ENCODE results near the gene KCNJ10.

Gene KCNJ10

GRCh38 chr1:160098852-160099561 lies 29.0 kb upstream of the KCNJ10 start:
- Histone ChIP-seq H3K79me1 (ENCODE audit: low read depth, low read length) (no peaks in the 10 kb centered on the region), H2BK5ac (ENCODE audit: low read length) (no peak overlapping the region), H3K18ac (ENCODE audit: low read length) (peak overlapping the region; percentile 81), H2AFZ (ENCODE audit: low read length) (peak overlapping the region; percentile 94), H2BK12ac (ENCODE audit: low read length) (no peak overlapping the region), H3K36me3 (replicated peaks in 1 of 2; ENCODE audit: control insufficient read depth in 2 of 2, insufficient read depth in 2 of 2, low read length in 2 of 2) (peaks cover 0 to 8% of the 10 kb centered on the region in 2 donors), H3K9ac (ENCODE audit: low read depth, low read length, poor library complexity) (no peak overlapping the region), H3K14ac (ENCODE audit: low read length) (no peak overlapping the region), H3K23ac (ENCODE audit: low read depth, low read length, poor library complexity) (no peak overlapping the region), H4K8ac (ENCODE audit: low read depth, low read length) (no peak overlapping the region), H3K27me3 (ENCODE audit: control insufficient read depth in 3 of 3, insufficient read depth in 3 of 3, low read depth in 1 of 3, low read length in 3 of 3) (no peaks in the 10 kb centered on the region), H2BK15ac (ENCODE audit: low read length) (no peak overlapping the region), H3K9me3 (replicated peaks in 1 of 2; ENCODE audit: control insufficient read depth in 2 of 2, insufficient read depth in 1 of 2, low read depth in 1 of 2, low read length in 2 of 2) (no peaks in the 10 kb centered on the region), H3K27ac (replicated peaks; ENCODE audit: low read length) (no peak overlapping the region), H2AK5ac (ENCODE audit: low read depth, low read length) (no peak overlapping the region), H3K4ac (ENCODE audit: low read length) (no peak overlapping the region), H3K4me3 (ENCODE audit: low read length in 2 of 2) (peak overlapping the region; percentile 53 to 75), H4K91ac (ENCODE audit: low read depth, low read length, poor library complexity) (no peak overlapping the region), H3K4me1 (ENCODE audit: control insufficient read depth in 2 of 2, insufficient read depth in 1 of 2, low read depth in 1 of 2, low read length in 2 of 2) (peaks cover 33 to 55% of the 10 kb centered on the region in 2 donors), H3K4me2 (ENCODE audit: insufficient read depth, low read length, poor library complexity, severe bottlenecking) (peak overlapping the region; percentile 90), H2BK120ac (ENCODE audit: low read depth, low read length) (no peak overlapping the region)
- WGBS, 2 donors (ENCODE audit: extremely low coverage in 2 of 2, insufficient read length in 2 of 2, insufficient replicate concordance in 1 of 2), result no CpG with 5 or more reads among the region's 40 CpGs
- peak; percentile 93 for DNase-seq (ENCODE audit: low spot score)

- H2BK12ac ChIP-seq (ENCODE audit: low read length), result no peak within 1 kb of the TSS
- peak within 1 kb of the TSS; percentile 59 to 84 for H3K4me3 ChIP-seq (ENCODE audit: low read length in 2 of 2)
- WGBS, 2 donors (ENCODE audit: extremely low coverage in 2 of 2, insufficient read length in 2 of 2, insufficient replicate concordance in 1 of 2), result no CpG with 5 or more reads among the region's 64 CpGs
- H3K36me3 ChIP-seq (replicated peaks in 1 of 2; ENCODE audit: control insufficient read depth in 2 of 2, insufficient read depth in 2 of 2, low read length in 2 of 2), result peaks cover 0 to 8% of the 10 kb centered on the region in 2 donors
- H3K27me3 ChIP-seq (ENCODE audit: control insufficient read depth in 3 of 3, insufficient read depth in 3 of 3, low read depth in 1 of 3, low read length in 3 of 3), result no peaks in the 10 kb centered on the region
- peak within 1 kb of the TSS; percentile 12 for H2AK5ac ChIP-seq (ENCODE audit: low read depth, low read length)
- H2BK15ac ChIP-seq (ENCODE audit: low read length), result no peak within 1 kb of the TSS
- peak within 1 kb of the TSS; percentile 62 for H3K23ac ChIP-seq (ENCODE audit: low read depth, low read length, poor library complexity)
- H3K4me1 ChIP-seq (ENCODE audit: control insufficient read depth in 2 of 2, insufficient read depth in 1 of 2, low read depth in 1 of 2, low read length in 2 of 2), result peaks cover 29 to 46% of the 10 kb centered on the region in 2 donors
- H2AFZ ChIP-seq (ENCODE audit: low read length), result peak within 1 kb of the TSS; percentile 94
- no peaks in the 10 kb centered on the region for H3K9me3 ChIP-seq (replicated peaks in 1 of 2; ENCODE audit: control insufficient read depth in 2 of 2, insufficient read depth in 1 of 2, low read depth in 1 of 2, low read length in 2 of 2)
- no peak within 1 kb of the TSS for H3K27ac ChIP-seq (replicated peaks; ENCODE audit: low read length)
- peak within 1 kb of the TSS; percentile 92 for H3K9ac ChIP-seq (ENCODE audit: low read depth, low read length, poor library complexity)
- no peak within 1 kb of the TSS for H3K14ac ChIP-seq (ENCODE audit: low read length)
- peak within 1 kb of the TSS; percentile 96 for H3K4me2 ChIP-seq (ENCODE audit: insufficient read depth, low read length, poor library complexity, severe bottlenecking)
- no peak within 1 kb of the TSS for H2BK5ac ChIP-seq (ENCODE audit: low read length)
- DNase-seq (ENCODE audit: low spot score), result peak; percentile 86
- no peaks in the 10 kb centered on the region for H3K79me1 ChIP-seq (ENCODE audit: low read depth, low read length)
- no peak within 1 kb of the TSS for H2BK120ac ChIP-seq (ENCODE audit: low read depth, low read length)
- peak within 1 kb of the TSS; percentile 92 for H3K18ac ChIP-seq (ENCODE audit: low read length)
- no peak within 1 kb of the TSS for H4K8ac ChIP-seq (ENCODE audit: low read depth, low read length)
- no peak within 1 kb of the TSS for H4K91ac ChIP-seq (ENCODE audit: low read depth, low read length, poor library complexity)
- no peak within 1 kb of the TSS for H3K4ac ChIP-seq (ENCODE audit: low read length)
Observed at GRCh38 chr1:160097911-160098851, 28.2 kb upstream of the KCNJ10 start, which contains the start of gene IGSF8. TSS of gene IGSF8 (minus strand) at chr1:160098619. CDS start at chr1:160098472, 147 bp downstream.

GRCh38 chr1:160097151-160097910 lies 27.4 kb upstream of the KCNJ10 start:
- Histone ChIP-seq H3K18ac (ENCODE audit: low read length) (no peak overlapping the region), H2BK15ac (ENCODE audit: low read length) (peak overlapping the region; percentile 16), H3K9me3 (replicated peaks in 1 of 2; ENCODE audit: control insufficient read depth in 2 of 2, insufficient read depth in 1 of 2, low read depth in 1 of 2, low read length in 2 of 2) (no peaks in the 10 kb centered on the region), H3K4me1 (ENCODE audit: control insufficient read depth in 2 of 2, insufficient read depth in 1 of 2, low read depth in 1 of 2, low read length in 2 of 2) (peaks cover 25 to 38% of the 10 kb centered on the region in 2 donors), H3K23ac (ENCODE audit: low read depth, low read length, poor library complexity) (no peak overlapping the region), H3K4me3 (ENCODE audit: low read length in 2 of 2) (peak overlapping the region; percentile 59 to 84), H3K36me3 (replicated peaks in 1 of 2; ENCODE audit: control insufficient read depth in 2 of 2, insufficient read depth in 2 of 2, low read length in 2 of 2) (peaks cover 0 to 8% of the 10 kb centered on the region in 2 donors), H3K27me3 (ENCODE audit: control insufficient read depth in 3 of 3, insufficient read depth in 3 of 3, low read depth in 1 of 3, low read length in 3 of 3) (no peaks in the 10 kb centered on the region), H2BK5ac (ENCODE audit: low read length) (no peak overlapping the region), H2AFZ (ENCODE audit: low read length) (peak overlapping the region; percentile 94), H2AK5ac (ENCODE audit: low read depth, low read length) (peak overlapping the region; percentile 12), H4K8ac (ENCODE audit: low read depth, low read length) (no peak overlapping the region), H3K79me1 (ENCODE audit: low read depth, low read length) (no peaks in the 10 kb centered on the region), H4K91ac (ENCODE audit: low read depth, low read length, poor library complexity) (no peak overlapping the region), H3K4me2 (ENCODE audit: insufficient read depth, low read length, poor library complexity, severe bottlenecking) (peak overlapping the region; percentile 96), H3K4ac (ENCODE audit: low read length) (no peak overlapping the region), H2BK12ac (ENCODE audit: low read length) (peak overlapping the region; percentile 36), H3K14ac (ENCODE audit: low read length) (no peak overlapping the region), H3K9ac (ENCODE audit: low read depth, low read length, poor library complexity) (no peak overlapping the region), H2BK120ac (ENCODE audit: low read depth, low read length) (no peak overlapping the region), H3K27ac (replicated peaks; ENCODE audit: low read length) (no peak overlapping the region)
- no CpG with 5 or more reads among the region's 5 CpGs for WGBS, 2 donors (ENCODE audit: extremely low coverage in 2 of 2, insufficient read length in 2 of 2, insufficient replicate concordance in 1 of 2)
- DNase-seq (ENCODE audit: low spot score), result no peak

Data from neuronal stem cell (in vitro differentiated cells).